Heart right ventricle (tissue), 16 donors: ENCODE measurements around the gene AIFM1. TPM values are rescaled to one million over a fixed set of nuclear protein-coding genes. Genes with fewer than 3 reads are reported as not detected.

Source experiments
- ATAC-seq, 8 donors: fragments of 200-7000 bp; cut with Tn5 transposase; one replicate each; pipeline ENCODE4 v1.9.1; 2020; ENCODE audit warnings: mild to moderate bottlenecking in 8 of 8, moderate library complexity in 8 of 8, moderate number of reproducible peaks in 1 of 8
- DNase-seq, 2 donors: peaks; one replicate each; pipeline ENCODE4 v3.0.0-alpha.2; 2020
- H3K27ac ChIP-seq, 10 donors: fragments of 200-600 bp; sonication (generic) in 2 of 10; one replicate each; pipeline versions ENCODE4 v1.5.0 to v1.8.0; 2020 to 2022; ENCODE audit warnings: mild to moderate bottlenecking in 3 of 10
- H3K27me3 ChIP-seq, 7 donors: fragments of 200-600 bp; one replicate each; pipeline ENCODE4 v1.8.0; 2021 to 2022; ENCODE audit warnings: mild to moderate bottlenecking in 2 of 7
- H3K36me3 ChIP-seq, 9 donors: fragments of 200-600 bp; sonication (generic) in 1 of 9; one replicate each; pipeline versions ENCODE4 v1.5.0 to v1.8.0; 2020 to 2022; ENCODE audit warnings: mild to moderate bottlenecking in 2 of 9
- H3K4me1 ChIP-seq, 9 donors: fragments of 200-600 bp; sonication (generic) in 1 of 9; one replicate each; pipeline versions ENCODE4 v1.5.0 to v1.8.0; 2020 to 2022; ENCODE audit warnings: mild to moderate bottlenecking in 4 of 9
- H3K4me3 ChIP-seq, 10 donors: fragments of 200-600 bp; sonication (generic) in 2 of 10; one replicate each; pipeline versions ENCODE4 v1.5.0 to v1.8.0; 2020 to 2022; ENCODE audit warnings: mild to moderate bottlenecking in 7 of 10, moderate library complexity in 2 of 10
- H3K9me3 ChIP-seq, 11 donors: fragments of 200-600 bp in 10 of 11; sonication (generic) in 2 of 11; one replicate each; pipeline versions ENCODE4 v1.5.0 to v1.8.0; 2013 to 2022; ENCODE audit warnings: mild to moderate bottlenecking in 2 of 11, control low read depth in 1 of 11, moderate library complexity in 1 of 11
- WGBS, 2 donors: extraction: QIAGEN DNeasy Blood & Tissue Kit; methylation state at CpG; one replicate each; pipeline ENCODE4 v1.1.7; 2013; ENCODE audit warnings: inconsistent platforms in 1 of 2; 5-methylcytosine and 5-hydroxymethylcytosine counted together
- intact Hi-C, 10 donors: fragments of 100-400 bp; cut with DNase I; formaldehyde crosslinking; loops; one replicate each; pipeline versions ENCODE4 v1.11.1 to v1.14.2; 2022
- polyA plus RNA-seq, 2 donors: library from polyadenylated mRNA; stranded (reverse); fragments of 200-250 nt; gene quantifications; one replicate each; pipeline ENCODE4 v1.2.3, GENCODE V29; 2013
- total RNA-seq, 10 donors: library from RNA; stranded (reverse); fragmentation: NEBNext Ultra II Directional in 3 of 10; extraction: Animal tissue kit (Norgen Biotek cat#: 25700) in 3 of 10; gene quantifications; one replicate each; pipeline versions ENCODE4 v1.2.1 to v1.2.4, GENCODE V29; 2021 to 2023
- TF ChIP-seq, protein P1 (sequence below), 9 donors: fragments of 200-600 bp; sonication (generic) in 2 of 9; IDR thresholded peaks; one replicate each; pipeline versions ENCODE4 v1.5.0 to v1.8.0; 2021 to 2022; ENCODE audit warnings: antibody characterized with exemption in 9 of 9, mild to moderate bottlenecking in 5 of 9, moderate library complexity in 1 of 9
- donor health status: Arrhythmogenic right ventricular cardiomyopathy.
- donor health status: ischemic (EF 13 %, LVEDD 7.1; RV severe dilation, severe dysfunction).
- donor health status: healthy with polysubstance abuse.
- donor health status: DM: no; HTN: yes; CAD: no.
- donor health status: DM: no; HTN: no; CAD: no.
- donor health status: ischemic (EF 25% LVEDD 6.9; RV normal size, moderate dysfunction).
- donor health status: ischemic (EF 25% LVEDD 5.7; RV mildly dilated, moderate dysfunction).
- donor health status: healthy.
- donor health status: DM: yes; HTN: yes; CAD: no.
- donor health status: Ischemic cardiomyopathy.
- donor health status: ischemic (EF 35%, LVEDD 5.7; RV mildly dilated, moderate dysfunction).
- donor health status: nonischemic (EF 11% LVEDD 7.7; RV severe dilation, severe dysfunction).
- donor health status: DM: yes; HTN: yes; CAD: no.
- donor health status: PGD.
- donor health status: ischemic (EF 29% LVEDD 5.4; RV normal size, mild dysfunction).
- donor health status: nonischemic (EF 23%, LVEDD 6.1; RV moderate dilation, normal function).

The AIFM1 gene
- total and polyA plus RNA-seq, 12 donors, result 93.8 to 165 (median 141) TPM

DNA sequence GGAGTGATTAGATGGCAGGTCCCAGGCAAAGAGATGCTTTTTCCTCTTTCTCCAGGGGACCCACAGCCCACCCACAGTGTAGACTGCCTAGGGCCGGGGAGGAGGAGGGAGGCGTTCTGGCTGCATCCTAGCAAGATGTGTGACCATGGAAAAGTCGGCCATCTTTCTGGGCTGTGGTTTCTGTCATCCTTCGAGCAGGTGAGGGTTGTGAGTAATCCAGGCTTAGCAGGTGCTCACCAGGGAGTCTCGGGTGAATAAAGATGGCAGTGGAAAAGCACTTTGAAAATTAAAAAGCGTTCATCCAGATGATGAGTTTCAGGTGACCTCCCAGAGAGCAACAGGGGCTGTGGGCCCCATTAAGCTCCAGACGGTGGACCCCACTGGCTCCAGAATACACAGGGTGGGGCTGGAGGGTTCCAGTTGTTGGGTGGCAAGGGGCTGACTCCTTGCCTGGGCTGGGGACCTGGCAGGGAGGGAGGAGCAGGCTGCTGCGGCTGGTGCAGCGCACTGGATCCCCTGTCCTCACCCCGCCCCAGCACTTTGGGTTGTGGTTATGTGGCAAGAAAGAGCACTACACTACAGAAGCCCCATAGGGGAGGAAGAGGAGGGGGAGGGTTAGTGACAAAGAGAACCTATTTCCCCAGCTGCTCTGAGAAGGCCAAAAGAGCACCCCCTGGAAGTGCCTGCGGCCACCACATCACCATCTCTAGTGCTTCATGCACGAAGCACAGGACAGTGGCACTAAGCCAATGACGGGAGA, 79.0 kb downstream of the AIFM1 start:
- H3K27ac ChIP-seq, result peak overlapping the region in 6 of 10 donors; percentile 48 to 83 (median 72)
- DNase-seq, result no peak
- intact Hi-C loops, result no loop called here
- TF ChIP-seq, protein P1, sequence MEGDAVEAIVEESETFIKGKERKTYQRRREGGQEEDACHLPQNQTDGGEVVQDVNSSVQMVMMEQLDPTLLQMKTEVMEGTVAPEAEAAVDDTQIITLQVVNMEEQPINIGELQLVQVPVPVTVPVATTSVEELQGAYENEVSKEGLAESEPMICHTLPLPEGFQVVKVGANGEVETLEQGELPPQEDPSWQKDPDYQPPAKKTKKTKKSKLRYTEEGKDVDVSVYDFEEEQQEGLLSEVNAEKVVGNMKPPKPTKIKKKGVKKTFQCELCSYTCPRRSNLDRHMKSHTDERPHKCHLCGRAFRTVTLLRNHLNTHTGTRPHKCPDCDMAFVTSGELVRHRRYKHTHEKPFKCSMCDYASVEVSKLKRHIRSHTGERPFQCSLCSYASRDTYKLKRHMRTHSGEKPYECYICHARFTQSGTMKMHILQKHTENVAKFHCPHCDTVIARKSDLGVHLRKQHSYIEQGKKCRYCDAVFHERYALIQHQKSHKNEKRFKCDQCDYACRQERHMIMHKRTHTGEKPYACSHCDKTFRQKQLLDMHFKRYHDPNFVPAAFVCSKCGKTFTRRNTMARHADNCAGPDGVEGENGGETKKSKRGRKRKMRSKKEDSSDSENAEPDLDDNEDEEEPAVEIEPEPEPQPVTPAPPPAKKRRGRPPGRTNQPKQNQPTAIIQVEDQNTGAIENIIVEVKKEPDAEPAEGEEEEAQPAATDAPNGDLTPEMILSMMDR (IDR thresholded peaks at IDR 0.05), result no peak
- peak overlapping the region in 1 of 10 donors; percentile 37 for H3K4me3 ChIP-seq
- peaks cover 0 to 89% (median 14%) of the 10 kb centered on the region in 9 donors for H3K4me1 ChIP-seq
- no peaks in the 10 kb centered on the region for H3K9me3 ChIP-seq
- ATAC-seq, result peak in 1 of 8 donors; percentile 21
- no peaks in the 10 kb centered on the region for H3K36me3 ChIP-seq
- 79 to 81% methylated on average over 12 to 13 of the region's 13 CpGs for WGBS, 2 donors
- H3K27me3 ChIP-seq, result peaks cover 0 to 4% (median 0%) of the 10 kb centered on the region in 7 donors

DNA sequence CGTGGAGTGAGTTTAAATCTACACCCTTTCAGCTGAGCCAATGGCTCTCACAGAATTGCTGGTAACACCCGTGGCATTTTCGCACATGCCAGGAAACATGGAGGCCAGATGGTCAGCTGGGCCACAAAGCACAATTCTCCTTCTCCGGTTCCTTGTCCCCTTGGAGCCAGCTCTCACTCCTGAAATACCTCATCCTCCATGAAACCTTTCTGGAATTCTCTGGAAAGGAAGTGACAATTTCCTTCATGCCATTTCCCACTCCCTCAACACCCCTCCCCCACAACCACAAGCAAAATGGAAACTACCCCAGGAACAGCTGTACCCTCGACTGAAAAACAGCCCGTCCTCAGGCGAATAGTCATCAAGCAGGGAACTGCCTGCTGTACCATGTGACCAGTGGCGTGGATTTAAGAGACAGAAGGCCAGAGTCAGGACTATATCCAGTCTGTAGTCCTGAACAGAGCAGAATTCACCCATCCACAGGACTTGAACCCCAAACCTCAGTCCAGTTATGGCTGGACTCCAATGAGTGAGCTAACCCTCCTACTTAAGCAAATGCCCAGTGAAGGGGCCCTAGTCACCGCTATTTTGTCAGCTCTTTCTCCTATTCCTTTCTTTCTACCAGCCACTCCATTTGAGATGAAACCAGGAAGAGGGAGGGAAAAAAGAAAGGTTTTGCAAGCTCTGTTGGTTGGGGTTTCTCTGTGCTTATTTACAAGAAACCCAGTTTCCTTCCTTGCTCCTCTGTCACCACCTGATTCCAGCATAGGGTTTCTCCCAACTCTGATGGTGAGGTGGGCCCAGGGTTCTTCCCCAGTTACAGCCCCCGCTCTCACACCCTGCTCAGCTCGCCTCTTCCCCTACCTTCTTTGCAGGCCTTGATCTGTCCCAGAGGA, 79.8 kb downstream of the AIFM1 start:
- WGBS, 2 donors, result 57 to 70% methylated on average over 11 of the region's 11 CpGs
- Histone ChIP-seq H3K36me3 (peaks cover 0 to 2% (median 0%) of the 10 kb centered on the region in 9 donors), H3K27me3 (peaks cover 0 to 4% (median 0%) of the 10 kb centered on the region in 7 donors), H3K9me3 (no peaks in the 10 kb centered on the region), H3K27ac (peak overlapping the region in 7 of 10 donors; percentile 55 to 83 (median 69)), H3K4me1 (peaks cover 0 to 89% (median 19%) of the 10 kb centered on the region in 9 donors), H3K4me3 (peak overlapping the region in 1 of 10 donors; percentile 37)
- intact Hi-C loops, result no loop called here
- peak in 1 of 2 donors; percentile 24 for DNase-seq
- peak in 5 of 8 donors; percentile 5 to 47 (median 32) for ATAC-seq
- TF ChIP-seq, protein P1 (IDR thresholded peaks at IDR 0.05), result no peak

DNA sequence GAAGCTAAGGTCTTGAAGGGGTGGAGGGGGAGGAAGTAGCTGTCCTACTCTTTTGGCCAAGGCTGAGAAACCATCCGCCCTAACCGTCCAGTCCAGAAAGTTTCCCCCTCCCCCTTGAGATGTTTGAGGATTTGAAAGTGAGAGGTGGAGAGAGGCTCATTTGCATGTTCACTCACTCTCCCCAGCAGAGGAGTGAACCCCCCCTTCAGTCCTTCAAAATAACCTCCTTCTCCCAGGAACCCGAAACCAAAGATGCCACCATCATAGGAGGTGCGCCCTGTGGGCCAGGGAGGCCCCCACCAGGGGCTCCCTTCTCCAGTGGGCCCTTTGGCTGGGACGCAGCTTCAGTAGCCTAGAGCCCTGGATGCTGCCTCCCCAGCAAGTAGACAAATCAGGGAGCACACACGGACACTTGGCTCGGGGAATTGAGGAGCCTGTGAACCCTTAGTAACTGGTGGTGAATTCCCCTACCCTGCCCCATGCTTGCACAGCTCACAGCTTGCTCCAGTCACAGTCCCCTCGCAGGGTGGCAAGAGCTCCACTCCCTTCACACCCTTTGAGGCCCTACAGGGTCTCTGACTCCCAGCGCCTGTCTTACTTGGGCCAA, 80.9 kb downstream of the AIFM1 start:
- no peaks in the 10 kb centered on the region for H3K9me3 ChIP-seq
- peak overlapping the region in 8 of 10 donors; percentile 23 to 83 (median 67) for H3K27ac ChIP-seq
- ATAC-seq (no peak), DNase-seq (no peak)
- TF ChIP-seq, protein P1 (IDR thresholded peaks at IDR 0.05), result no peak
- H3K27me3 ChIP-seq, result peaks cover 0 to 6% (median 0%) of the 10 kb centered on the region in 7 donors
- intact Hi-C loops, result loop anchor here in 7 of 10 donors (5.0 kb wide), 4 partner anchors 33 to 108 kb away; partner anchors contain the start of gene AIFM1 (in 1 of the 7)
- H3K4me3 ChIP-seq, result peak overlapping the region in 1 of 10 donors; percentile 37
- H3K4me1 ChIP-seq, result peaks cover 0 to 82% (median 23%) of the 10 kb centered on the region in 9 donors
- WGBS, 2 donors, result 74 to 78% methylated on average over 9 of the region's 9 CpGs
- peaks cover 0 to 6% (median 0%) of the 10 kb centered on the region in 9 donors for H3K36me3 ChIP-seq
